ENCODE measurements around the gene LAMTOR2. TPM values are rescaled to one million over a fixed set of nuclear protein-coding genes. Genes with fewer than 3 reads are reported as not detected.

The LAMTOR2 gene
- total and polyA plus RNA-seq, 2 of the 8 experiments (the other 6 are each of a cell fraction or from before 2014, with no cell fraction given) = 54.7 to 122 TPM

DNA sequence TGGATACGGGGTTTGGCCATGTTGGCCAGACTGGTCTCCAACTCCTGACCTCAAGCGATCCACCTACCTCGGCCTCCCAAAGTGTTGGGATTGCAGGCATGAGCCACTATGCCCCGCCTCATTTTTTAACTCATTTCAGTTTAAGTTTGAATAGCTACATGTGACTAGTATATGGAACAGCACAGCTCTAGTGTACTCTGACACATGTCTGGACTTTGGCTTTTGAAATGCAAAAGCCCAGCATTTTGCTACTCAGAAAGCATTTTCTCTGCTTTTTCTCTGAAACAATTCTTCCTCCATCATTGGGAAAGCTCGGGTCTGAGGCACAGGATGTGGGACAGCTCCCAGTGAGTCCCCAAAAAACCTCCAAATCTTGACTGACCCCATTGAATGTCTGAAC is 29.8 kb upstream of the LAMTOR2 start:
- H3K4ac ChIP-seq (replicated peaks; ENCODE audit: insufficient read length, low read depth, low read length) = no peak overlapping the region
- no peak overlapping the region for H2AFZ ChIP-seq (ENCODE audit: low read length)
- TF ChIP-seq, protein P1, sequence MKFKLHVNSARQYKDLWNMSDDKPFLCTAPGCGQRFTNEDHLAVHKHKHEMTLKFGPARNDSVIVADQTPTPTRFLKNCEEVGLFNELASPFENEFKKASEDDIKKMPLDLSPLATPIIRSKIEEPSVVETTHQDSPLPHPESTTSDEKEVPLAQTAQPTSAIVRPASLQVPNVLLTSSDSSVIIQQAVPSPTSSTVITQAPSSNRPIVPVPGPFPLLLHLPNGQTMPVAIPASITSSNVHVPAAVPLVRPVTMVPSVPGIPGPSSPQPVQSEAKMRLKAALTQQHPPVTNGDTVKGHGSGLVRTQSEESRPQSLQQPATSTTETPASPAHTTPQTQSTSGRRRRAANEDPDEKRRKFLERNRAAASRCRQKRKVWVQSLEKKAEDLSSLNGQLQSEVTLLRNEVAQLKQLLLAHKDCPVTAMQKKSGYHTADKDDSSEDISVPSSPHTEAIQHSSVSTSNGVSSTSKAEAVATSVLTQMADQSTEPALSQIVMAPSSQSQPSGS (IDR thresholded peaks at IDR 0.05; ENCODE audit: low read length) = no peak
- TF ChIP-seq KDM1A (IDR thresholded peaks at IDR 0.05; ENCODE audit: borderline replicate concordance, low read length) = no peak
- TF ChIP-seq PHF8 (conservative IDR thresholded peaks at IDR 0.05; ENCODE audit: low read depth, low read length) = no peak
- no peak for TF ChIP-seq CTCF (IDR thresholded peaks at IDR 0.05; ENCODE audit: control extremely low read depth in 1 of 3, insufficient read depth in 1 of 3, low read depth in 1 of 3, low read length in 3 of 3)
- 95% methylated on average over 5 of the region's 5 CpGs; no CpG with 5 or more reads in 1 of the 2 experiments for WGBS, 2 experiments (ENCODE audit: extremely low coverage in 1 of 2, insufficient coverage in 1 of 2, insufficient read length in 1 of 2, insufficient replicate concordance in 2 of 2, low coverage in 1 of 2, low lambda C conversion rate in 2 of 2, missing lambda C conversion rate in 1 of 2)
- POLR2A ChIA-PET (ENCODE audit: partially characterized antibody) = interaction anchor here (0.6 to 1.4 kb wide), 3 partner anchors 29 to 619 kb away, joined by 4 read pairs; partner anchors contain the start of gene LAMTOR2
- H4K20me1 ChIP-seq (replicated peaks in 1 of 2; ENCODE audit: control insufficient read depth in 1 of 2, insufficient read depth in 2 of 2, low read length in 2 of 2) = peaks cover 0 to 3% of the 10 kb centered on the region in 2 experiments
- peaks cover 0 to 4% (median under 1%) of the 10 kb centered on the region in 4 experiments; a peak in 4 of 7 replicates for H3K4me1 ChIP-seq (replicated peaks in 1 of 4; ENCODE audit: control insufficient read depth in 3 of 4, insufficient read depth in 4 of 4, low read length in 3 of 4)
- H3K4me3 ChIP-seq (ENCODE audit: extremely low read depth in 1 of 4, insufficient read depth in 2 of 4, low read depth in 3 of 4, low read length in 4 of 4) = no peak overlapping the region
- no peak overlapping the region for H3K23ac ChIP-seq (ENCODE audit: insufficient read length)
- H4K5ac ChIP-seq (ENCODE audit: insufficient read length, low read depth, low read length) = no peak overlapping the region
- no peak overlapping the region for H3K4me2 ChIP-seq (ENCODE audit: insufficient read depth in 1 of 2, low read depth in 2 of 2, low read length in 2 of 2)
- H3K36me3 ChIP-seq (ENCODE audit: control insufficient read depth in 2 of 4, insufficient read depth in 4 of 4, low read length in 3 of 4) = no peaks in the 10 kb centered on the region
- FAIRE-seq (no peak), DNase-seq (ENCODE audit: low read depth in 1 of 2, low spot score in 2 of 2) (no peak)
- H3K9me3 ChIP-seq (ENCODE audit: insufficient read depth in 2 of 2, low read depth in 1 of 2, low read length in 1 of 2) = no peaks in the 10 kb centered on the region
- no peak overlapping the region for H2AK5ac ChIP-seq (ENCODE audit: low read depth, low read length)
- no peak overlapping the region for H4K8ac ChIP-seq (ENCODE audit: extremely low read depth, insufficient read depth, low read length)
- H4K91ac ChIP-seq (replicated peaks; ENCODE audit: insufficient read length, low read length) = no peak overlapping the region
- no peak overlapping the region for H3K56ac ChIP-seq (replicated peaks; ENCODE audit: insufficient read length, low read depth, low read length)
- peaks cover 5 to 7% of the 10 kb centered on the region in 2 experiments for H3K79me2 ChIP-seq (ENCODE audit: control insufficient read depth in 1 of 2, insufficient read depth in 2 of 2, low read length in 2 of 2)
- 0 out of 2 replicates have a peak, but pooled peaks cover 4% of the 10 kb centered on the region for H3K79me1 ChIP-seq (ENCODE audit: low read depth, low read length)
- CTCF ChIA-PET (ENCODE audit: partially characterized antibody) = interaction anchor here (0.6 to 2.2 kb wide), 15 partner anchors 9 to 105 kb away, joined by 3 to 9 read pairs (median 4); no protein-coding TSS in a partner anchor
- no peak overlapping the region for H3K27ac ChIP-seq (ENCODE audit: low read depth, low read length)
- H2BK20ac ChIP-seq (ENCODE audit: low read length) = no peak overlapping the region
- H3K18ac ChIP-seq (ENCODE audit: extremely low read depth, low read length) = no peak overlapping the region
- H2BK5ac ChIP-seq (ENCODE audit: low read depth, low read length) = no peak overlapping the region
- no peak overlapping the region for H2BK120ac ChIP-seq (replicated peaks; ENCODE audit: low read depth, low read length)
- no peak overlapping the region for H2BK15ac ChIP-seq (ENCODE audit: low read length)
- H3K27me3 ChIP-seq (replicated peaks in 1 of 4; ENCODE audit: control insufficient read depth in 3 of 4, extremely low read depth in 1 of 4, insufficient read depth in 3 of 4, low read length in 3 of 4) = peaks cover 0 to 4% (median under 1%) of the 10 kb centered on the region in 4 experiments; a peak in 1 of 7 replicates
- H3K23me2 ChIP-seq (ENCODE audit: low read depth, low read length) = peaks cover 5% of the 10 kb centered on the region; the same call in 1 of the 2 replicates
- H2BK12ac ChIP-seq (ENCODE audit: low read depth, low read length) = peak overlapping the region; percentile 1; the same call in 1 of the 2 replicates
- no peak overlapping the region for H3K14ac ChIP-seq (ENCODE audit: insufficient read length)
- H3K9ac ChIP-seq (replicated peaks in 1 of 4; ENCODE audit: extremely low read depth in 1 of 4, low read depth in 3 of 4, low read length in 3 of 4) = no peak overlapping the region
